BJ (cell line): ENCODE results near the gene ART3. TPM values are rescaled to one million over a fixed set of nuclear protein-coding genes. Genes with fewer than 3 reads are reported as not detected.

Experiments used
- CTCF ChIA-PET: fragments of 350-600 bp; formaldehyde crosslinking; extraction: SDS; loops from one replicate; lab custom pipeline; 2021; ENCODE audit warnings: antibody characterized with exemption, inconsistent platforms; lab: Yijun Ruan, JAX
- POLR2A ChIA-PET: fragments of 300-600 bp; sonication (Branson Sonifier 250); formaldehyde crosslinking; extraction: SDS; loops from one replicate; lab custom pipeline; 2021; ENCODE audit warnings: antibody characterized with exemption; lab: Charles Lee
- DNase-seq: peaks from one replicate; pipeline ENCODE4 v3.0.0-alpha.2; 2011; ENCODE audit warnings: low read depth
- H3K27me3 ChIP-seq: 2 replicates; pipeline ENCODE4 v1.6.0; 2011; ENCODE audit warnings: low read length; ENCODE audit not compliant: control insufficient read depth, insufficient read depth
- H3K36me3 ChIP-seq: 2 replicates; pipeline ENCODE4 v1.5.1; 2011; ENCODE audit warnings: low read length; ENCODE audit not compliant: control insufficient read depth, insufficient read depth
- H3K4me3 ChIP-seq: 2 replicates; pipeline ENCODE4 v1.5.1; 2011; ENCODE audit warnings: low read depth, mild to moderate bottlenecking, control low read depth, low read length
- CTCF ChIP-seq: IDR thresholded peaks from 2 replicates; pipeline ENCODE4 v1.5.1; 2011; ENCODE audit warnings: low read depth, mild to moderate bottlenecking, control low read depth, inconsistent platforms, low read length, moderate library complexity; ENCODE audit not compliant: insufficient read depth
- polyA plus RNA-seq: library from polyadenylated mRNA; depleted of rRNA; stranded (reverse); fragments of >200 nt; gene quantifications from 2 replicates; pipeline ENCODE4 v1.2.3, GENCODE V29; 2011

Gene ART3
- polyA plus RNA-seq, 1 experiment: not detected

GRCh38 chr4:76117536-76117935, 43.0 kb downstream of the ART3 start:
- Histone ChIP-seq H3K27me3 (no peaks in the 10 kb centered on the region), H3K36me3 (no peaks in the 10 kb centered on the region; the same call in none of the 2 replicates), H3K4me3 (no peak overlapping the region)
- DNase-seq: no peak
- POLR2A ChIA-PET: no interaction called here
- TF ChIP-seq CTCF: no peak
- CTCF ChIA-PET: no interaction called here

DNA sequence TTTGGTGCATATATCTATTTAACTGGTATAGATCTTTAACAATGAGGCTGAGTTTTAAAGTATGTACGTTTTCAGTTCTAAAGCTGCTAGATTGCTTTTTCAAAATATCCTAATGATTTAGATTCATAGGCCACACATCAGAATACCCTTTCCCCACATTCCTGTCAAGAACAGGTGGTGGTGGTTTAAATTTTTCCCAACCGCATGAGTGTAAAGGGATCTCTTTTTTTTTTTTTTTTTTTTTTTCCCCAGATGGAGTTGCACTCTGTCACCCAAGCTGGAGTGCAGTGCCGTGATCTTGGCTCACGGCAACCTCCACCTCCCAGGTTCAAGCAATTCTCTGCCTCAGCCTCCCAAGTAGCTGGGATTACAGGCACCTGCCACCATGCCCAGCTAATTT, 45.7 kb downstream of the ART3 start:
- Histone ChIP-seq H3K36me3 (no peaks in the 10 kb centered on the region; the same call in 1 of the 2 replicates), H3K27me3 (no peaks in the 10 kb centered on the region), H3K4me3 (no peak overlapping the region)
- TF ChIP-seq CTCF: no peak
- ChIA-PET CTCF (no interaction called here), POLR2A (no interaction called here)
- DNase-seq: no peak

GRCh38 chr4:76125816-76126215, 51.3 kb downstream of the ART3 start:
- no peak overlapping the region for H3K4me3 ChIP-seq
- ChIA-PET CTCF (no interaction called here), POLR2A (no interaction called here)
- no peaks in the 10 kb centered on the region for H3K27me3 ChIP-seq
- no peaks in the 10 kb centered on the region for H3K36me3 ChIP-seq
- DNase-seq: no peak
- TF ChIP-seq CTCF: no peak

DNA sequence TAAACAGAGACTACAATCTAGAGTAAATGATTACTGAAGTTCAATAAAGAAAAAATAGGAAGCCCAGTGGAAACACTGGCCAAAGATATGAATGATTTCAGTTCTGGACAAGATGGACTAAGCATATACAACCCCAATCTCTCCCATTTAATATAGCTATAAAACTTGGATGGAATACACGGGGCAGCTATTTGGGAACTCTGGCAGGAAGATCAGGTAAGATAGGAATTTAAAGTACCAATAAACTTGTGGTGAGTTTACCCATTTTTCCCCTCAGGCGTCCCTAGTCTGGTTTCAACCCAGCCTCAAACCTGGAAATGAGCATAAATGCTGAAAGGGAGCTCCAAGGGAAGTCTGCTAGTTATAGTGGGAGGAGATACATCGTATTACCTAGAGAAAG, 53.2 kb downstream of the ART3 start:
- no peak for DNase-seq
- POLR2A ChIA-PET: no interaction called here
- no peak for TF ChIP-seq CTCF
- H3K27me3 ChIP-seq: no peaks in the 10 kb centered on the region
- H3K4me3 ChIP-seq: no peak overlapping the region
- CTCF ChIA-PET: interaction anchor here (0.5 kb wide), 1 partner anchor 38 kb away, joined by 4 read pairs; no protein-coding TSS in a partner anchor
- no peaks in the 10 kb centered on the region for H3K36me3 ChIP-seq

- Histone ChIP-seq H3K27me3 (no peaks in the 10 kb centered on the region), H3K4me3 (no peak overlapping the region), H3K36me3 (peaks cover 1% of the 10 kb centered on the region; the same call in 1 of the 2 replicates)
- DNase-seq: no peak
- CTCF ChIA-PET: interaction anchor here (1.0 kb wide), 1 partner anchor 38 kb away, joined by 3 read pairs; no protein-coding TSS in a partner anchor
- no peak for TF ChIP-seq CTCF
- POLR2A ChIA-PET: no interaction called here
These were observed 66.7 kb downstream of the ART3 start for GRCh38 chr4:76141241-76141640.
